DND-41 (cell line): ENCODE data around the gene CRACDL.

Experiments
- ATAC-seq: fragments of 200-7000 bp; cut with Tn5 transposase; 3 replicates; pipeline ENCODE4 v1.9.1; 2021; ENCODE audit warnings: low read depth; ENCODE audit not compliant: insufficient read depth
- DNase-seq: peaks from one replicate; pipeline ENCODE4 v3.0.0-alpha.2; 2020
- H2AFZ ChIP-seq: 2 replicates; pipeline ENCODE4 v1.6.0; 2012; ENCODE audit warnings: low read depth, low read length
- H3K27ac ChIP-seq: 2 replicates; pipeline ENCODE4 v1.5.1; 2012; ENCODE audit warnings: low read length, inconsistent platforms
- H3K27me3 ChIP-seq: fragments of 200-600 bp; sonication (generic); 2 replicates; pipeline ENCODE4 v1.6.0; 2012; ENCODE audit warnings: low read length, mild to moderate bottlenecking, inconsistent platforms; ENCODE audit not compliant: insufficient read depth, poor library complexity
- H3K36me3 ChIP-seq: 2 replicates; pipeline ENCODE4 v1.5.1; 2012; ENCODE audit warnings: low read length, inconsistent platforms; ENCODE audit not compliant: insufficient read depth
- H3K4me1 ChIP-seq: 2 replicates; pipeline ENCODE4 v1.5.1; 2012; ENCODE audit warnings: mild to moderate bottlenecking, low read length; ENCODE audit not compliant: insufficient read depth
- H3K4me2 ChIP-seq: 2 replicates; pipeline ENCODE4 v1.6.0; 2012; ENCODE audit warnings: mild to moderate bottlenecking, moderate library complexity, low read length, inconsistent platforms; ENCODE audit not compliant: insufficient read depth
- H3K4me3 ChIP-seq, 2 experiments: fragments of 200-600 bp in 1 of 2; shearing (Covaris generic) in 1 of 2; 2 replicates each; pipeline ENCODE4 v1.5.1; 2012 to 2016; ENCODE audit warnings: inconsistent platforms in 2 of 2, low read length in 2 of 2, mild to moderate bottlenecking in 2 of 2, low read depth in 1 of 2, moderate library complexity in 1 of 2
- H3K79me2 ChIP-seq: 2 replicates; pipeline ENCODE4 v1.6.0; 2012; ENCODE audit warnings: low read length, inconsistent platforms; ENCODE audit not compliant: insufficient read depth
- H3K9ac ChIP-seq: 2 replicates; pipeline ENCODE4 v1.6.0; 2012; ENCODE audit warnings: low read depth, mild to moderate bottlenecking, inconsistent platforms, low read length, moderate library complexity
- H3K9me3 ChIP-seq: 2 replicates; pipeline ENCODE4 v1.5.1; 2012; ENCODE audit warnings: low read length, moderate library complexity, mild to moderate bottlenecking, inconsistent platforms; ENCODE audit not compliant: insufficient read depth, severe bottlenecking
- H4K20me1 ChIP-seq: 2 replicates; pipeline ENCODE4 v1.6.0; 2012; ENCODE audit warnings: low read length; ENCODE audit not compliant: insufficient read depth
- EZH2 ChIP-seq: IDR thresholded peaks from 3 replicates; pipeline ENCODE4 v1.6.1; 2012; ENCODE audit warnings: borderline replicate concordance, low read depth, mild to moderate bottlenecking, moderate library complexity, low read length, inconsistent platforms; ENCODE audit not compliant: severe bottlenecking
- TF ChIP-seq, protein P1 (sequence below): IDR thresholded peaks from 2 replicates; pipeline ENCODE4 v1.5.1; 2012; ENCODE audit warnings: borderline replicate concordance, low read length, moderate library complexity, mild to moderate bottlenecking; ENCODE audit not compliant: poor library complexity, severe bottlenecking; ENCODE audit errors: extremely low read depth

Gene CRACDL

DNA sequence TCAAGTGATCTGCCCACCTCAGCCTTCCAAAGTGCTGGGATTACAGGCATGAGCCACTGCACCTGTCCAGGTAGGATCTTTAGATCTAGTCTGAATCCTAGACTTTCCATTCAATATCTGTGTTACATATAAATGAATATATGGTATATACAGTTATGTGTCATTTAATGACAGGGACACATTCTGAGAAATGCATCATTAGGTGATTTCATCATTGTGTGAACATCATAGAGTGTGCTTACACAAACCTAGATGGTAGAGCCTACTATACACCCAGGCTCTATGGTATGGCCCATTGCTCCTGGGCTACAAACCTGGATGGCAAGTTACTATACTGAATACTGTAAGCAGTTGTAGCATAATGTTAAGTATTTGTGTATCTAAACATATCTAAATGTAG, 189.6 kb downstream of the CRACDL start:
- Histone ChIP-seq H3K79me2 (no peaks in the 10 kb centered on the region), H2AFZ (no peak overlapping the region), H3K4me1 (peaks cover 10% of the 10 kb centered on the region), H3K4me2 (no peak overlapping the region), H3K9me3 (no peaks in the 10 kb centered on the region), H4K20me1 (no peaks in the 10 kb centered on the region), H3K27ac (no peak overlapping the region), H3K4me3 (no peak overlapping the region), H3K36me3 (no peaks in the 10 kb centered on the region), H3K27me3 (no peaks in the 10 kb centered on the region), H3K9ac (no peak overlapping the region)
- no peak for ATAC-seq
- no peak for DNase-seq
- TF ChIP-seq EZH2 = no peak

DNA sequence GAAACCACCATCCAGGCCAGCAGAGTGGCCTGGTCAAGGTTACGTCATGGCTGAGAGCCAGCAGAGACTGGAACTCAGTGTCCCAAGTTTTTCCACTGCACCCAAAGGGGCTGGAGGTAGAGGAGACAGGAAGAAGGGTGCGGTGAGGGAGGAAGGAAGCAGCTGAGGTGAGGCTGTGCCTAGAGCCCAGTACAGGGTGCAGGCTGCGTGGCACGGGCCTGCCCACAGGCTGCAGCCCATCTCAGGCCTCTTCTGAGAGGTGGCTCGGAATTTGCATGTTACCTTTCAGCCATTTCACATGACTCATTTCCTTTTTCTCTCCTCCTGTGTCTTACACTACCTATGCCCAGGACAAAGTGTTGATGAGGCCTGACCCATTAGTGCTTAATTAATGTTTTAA, 191.4 kb downstream of the CRACDL start:
- ATAC-seq = no peak
- H3K36me3 ChIP-seq = no peaks in the 10 kb centered on the region
- H3K4me3 ChIP-seq = no peak overlapping the region
- TF ChIP-seq, protein P1, sequence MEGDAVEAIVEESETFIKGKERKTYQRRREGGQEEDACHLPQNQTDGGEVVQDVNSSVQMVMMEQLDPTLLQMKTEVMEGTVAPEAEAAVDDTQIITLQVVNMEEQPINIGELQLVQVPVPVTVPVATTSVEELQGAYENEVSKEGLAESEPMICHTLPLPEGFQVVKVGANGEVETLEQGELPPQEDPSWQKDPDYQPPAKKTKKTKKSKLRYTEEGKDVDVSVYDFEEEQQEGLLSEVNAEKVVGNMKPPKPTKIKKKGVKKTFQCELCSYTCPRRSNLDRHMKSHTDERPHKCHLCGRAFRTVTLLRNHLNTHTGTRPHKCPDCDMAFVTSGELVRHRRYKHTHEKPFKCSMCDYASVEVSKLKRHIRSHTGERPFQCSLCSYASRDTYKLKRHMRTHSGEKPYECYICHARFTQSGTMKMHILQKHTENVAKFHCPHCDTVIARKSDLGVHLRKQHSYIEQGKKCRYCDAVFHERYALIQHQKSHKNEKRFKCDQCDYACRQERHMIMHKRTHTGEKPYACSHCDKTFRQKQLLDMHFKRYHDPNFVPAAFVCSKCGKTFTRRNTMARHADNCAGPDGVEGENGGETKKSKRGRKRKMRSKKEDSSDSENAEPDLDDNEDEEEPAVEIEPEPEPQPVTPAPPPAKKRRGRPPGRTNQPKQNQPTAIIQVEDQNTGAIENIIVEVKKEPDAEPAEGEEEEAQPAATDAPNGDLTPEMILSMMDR = no peak
- TF ChIP-seq EZH2 = no peak
- H4K20me1 ChIP-seq = no peaks in the 10 kb centered on the region
- no peaks in the 10 kb centered on the region for H3K9me3 ChIP-seq
- H3K4me2 ChIP-seq = no peak overlapping the region
- H3K9ac ChIP-seq = no peak overlapping the region
- DNase-seq = no peak
- no peaks in the 10 kb centered on the region for H3K79me2 ChIP-seq
- H3K27ac ChIP-seq = peak overlapping the region; percentile 1; the same call in 1 of the 2 replicates
- H3K4me1 ChIP-seq = peaks cover 10% of the 10 kb centered on the region
- no peak overlapping the region for H2AFZ ChIP-seq
- no peaks in the 10 kb centered on the region for H3K27me3 ChIP-seq
